Breast epithelium (tissue), 3 donors: Measurements from ENCODE around the gene MPG.
"Not testable (repeated sequence)": the region's sequence is repeated elsewhere in the genome, so short reads cannot be mapped to it uniquely, and the experiment has no call there.

Experiments used
- CTCF ChIP-seq, 3 donors: fragments of 450-650 bp; IDR thresholded peaks; one replicate each; pipeline ENCODE4 v1.5.1; 2016 to 2017; ENCODE audit warnings: antibody characterized with exemption in 3 of 3, mild to moderate bottlenecking in 3 of 3, moderate library complexity in 3 of 3
- POLR2A ChIP-seq: fragments of 450-650 bp; IDR thresholded peaks from one replicate; pipeline ENCODE4 v1.6.1; 2016; ENCODE audit warnings: antibody characterized with exemption, mild to moderate bottlenecking, moderate library complexity
- POLR2AphosphoS5 ChIP-seq, 3 donors: sonication (generic); formaldehyde crosslinking; IDR thresholded peaks; one replicate each; pipeline ENCODE4 v1.6.1; 2017; ENCODE audit warnings: antibody characterized with exemption in 3 of 3

DNA sequence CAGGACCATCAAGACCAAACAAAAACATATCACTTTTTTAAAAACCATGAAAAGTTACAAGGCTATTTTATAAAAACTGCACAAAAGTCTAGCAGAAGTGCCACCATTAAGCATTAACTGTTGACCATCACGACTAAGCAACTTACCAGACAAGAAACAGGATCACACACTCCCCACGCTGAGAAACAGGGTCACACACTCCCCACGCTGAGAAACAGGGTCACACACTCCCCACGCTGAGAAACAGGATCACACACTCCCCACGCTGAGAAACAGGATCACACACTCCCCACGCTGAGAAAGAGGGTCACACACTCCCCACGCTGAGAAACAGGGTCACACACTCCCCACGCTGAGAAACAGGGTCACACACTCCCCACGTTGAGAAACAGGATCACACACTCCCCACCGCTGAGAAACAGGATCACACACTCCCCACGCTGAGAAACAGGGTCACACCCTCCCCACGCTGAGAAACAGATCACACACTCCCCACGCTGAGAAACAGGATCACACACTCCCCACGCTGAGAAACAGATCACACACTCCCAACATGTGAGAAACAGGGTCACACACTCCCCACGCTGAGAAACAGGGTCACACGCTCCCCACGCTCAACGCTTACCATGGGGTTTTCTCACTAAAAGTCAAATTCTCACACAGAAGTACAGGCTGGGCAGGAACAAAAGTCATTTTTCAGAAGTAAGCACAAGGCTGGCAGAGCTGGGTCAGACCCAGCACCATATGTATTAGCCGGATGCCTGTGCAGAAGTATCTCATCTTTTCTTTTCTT lies 45.7 kb downstream of the MPG start:
- not testable (repeated sequence) for TF ChIP-seq CTCF (IDR thresholded peaks at IDR 0.05); POLR2A; POLR2AphosphoS5 (IDR thresholded peaks at IDR 0.05)
